ENCODE measurements around the gene ZCCHC14. TPM values are rescaled to one million over a fixed set of nuclear protein-coding genes. Genes with fewer than 3 reads are reported as not detected.

ZCCHC14 gene
- total RNA-seq, 1 experiment from 2014 or later: 33.1 TPM

- H3K27ac Mint-ChIP-seq (ENCODE audit: unreplicated experiment): no peak overlapping the region
- ChIA-PET CTCF (no interaction called here), POLR2A (no interaction called here)
- BruUV-seq (replicated peaks): no TSS peak
- peaks cover 80% of the 10 kb centered on the region for H3K36me3 Mint-ChIP-seq (ENCODE audit: insufficient read depth, unreplicated experiment)
- Histone ChIP-seq H3K9me3 (no peaks in the 10 kb centered on the region), H3K4me3 (ENCODE audit: low read depth, low read length) (no peak overlapping the region), H3K4me1 (no peaks in the 10 kb centered on the region), H3K27me3 (replicated peaks; ENCODE audit: control insufficient read depth, insufficient read depth, low read length) (no peaks in the 10 kb centered on the region), H3K36me3 (ENCODE audit: control insufficient read depth, insufficient read depth, low read length) (peaks cover 5% of the 10 kb centered on the region)
- H3K4me1 Mint-ChIP-seq (ENCODE audit: low read depth, unreplicated experiment): peaks cover 9% of the 10 kb centered on the region
- H3K9me3 Mint-ChIP-seq (ENCODE audit: unreplicated experiment): no peaks in the 10 kb centered on the region
- no peak overlapping the region for H3K4me3 Mint-ChIP-seq (ENCODE audit: unreplicated experiment)
- H3K27me3 Mint-ChIP-seq (ENCODE audit: insufficient read depth, unreplicated experiment): no peaks in the 10 kb centered on the region
- DNase-seq: no peak
- no peak for TF ChIP-seq CTCF (IDR thresholded peaks at IDR 0.05; ENCODE audit: insufficient read depth in 1 of 2, low read depth in 1 of 2, low read length in 1 of 2, severe bottlenecking in 1 of 2, unreplicated experiment in 1 of 2)
- intact Hi-C loops (cut with micrococcal nuclease; ENCODE audit: unreplicated experiment): loop anchor here (10.0 kb wide), 1 partner anchor 163 kb away; no protein-coding TSS in a partner anchor
These were observed 81.2 kb downstream of the ZCCHC14 start for GRCh38 chr16:87411375-87412271.

GRCh38 chr16:87410968-87411367 is 81.9 kb downstream of the ZCCHC14 start:
- no peak overlapping the region for H3K4me3 ChIP-seq (ENCODE audit: low read depth, low read length)
- no peak for DNase-seq
- H3K4me1 Mint-ChIP-seq (ENCODE audit: low read depth, unreplicated experiment): peaks cover 9% of the 10 kb centered on the region
- no peak overlapping the region for H3K4me3 Mint-ChIP-seq (ENCODE audit: unreplicated experiment)
- BruUV-seq (replicated peaks): no TSS peak
- peaks cover 6% of the 10 kb centered on the region for H3K36me3 ChIP-seq (ENCODE audit: control insufficient read depth, insufficient read depth, low read length)
- ChIA-PET CTCF (no interaction called here), POLR2A (no interaction called here)
- H3K27me3 ChIP-seq (replicated peaks; ENCODE audit: control insufficient read depth, insufficient read depth, low read length): no peaks in the 10 kb centered on the region
- peaks cover 79% of the 10 kb centered on the region for H3K36me3 Mint-ChIP-seq (ENCODE audit: insufficient read depth, unreplicated experiment)
- no peak overlapping the region for H3K27ac Mint-ChIP-seq (ENCODE audit: unreplicated experiment)
- no peaks in the 10 kb centered on the region for H3K27me3 Mint-ChIP-seq (ENCODE audit: insufficient read depth, unreplicated experiment)
- TF ChIP-seq CTCF (IDR thresholded peaks at IDR 0.05; ENCODE audit: insufficient read depth in 1 of 2, low read depth in 1 of 2, low read length in 1 of 2, severe bottlenecking in 1 of 2, unreplicated experiment in 1 of 2): no peak
- H3K9me3 ChIP-seq: no peaks in the 10 kb centered on the region
- no peaks in the 10 kb centered on the region for H3K9me3 Mint-ChIP-seq (ENCODE audit: unreplicated experiment)
- intact Hi-C loops (cut with micrococcal nuclease; ENCODE audit: unreplicated experiment): loop anchor here (10.0 kb wide), 1 partner anchor 164 kb away; no protein-coding TSS in a partner anchor
- H3K4me1 ChIP-seq: no peaks in the 10 kb centered on the region

GRCh38 chr16:87410530-87410929 is 82.3 kb downstream of the ZCCHC14 start:
- Histone ChIP-seq H3K36me3 (ENCODE audit: control insufficient read depth, insufficient read depth, low read length) (peaks cover 6% of the 10 kb centered on the region), H3K4me3 (ENCODE audit: low read depth, low read length) (no peak overlapping the region), H3K27me3 (replicated peaks; ENCODE audit: control insufficient read depth, insufficient read depth, low read length) (no peaks in the 10 kb centered on the region), H3K9me3 (no peaks in the 10 kb centered on the region), H3K4me1 (no peaks in the 10 kb centered on the region)
- Mint-ChIP-seq H3K4me1 (ENCODE audit: low read depth, unreplicated experiment) (peaks cover 9% of the 10 kb centered on the region), H3K9me3 (ENCODE audit: unreplicated experiment) (no peaks in the 10 kb centered on the region), H3K4me3 (ENCODE audit: unreplicated experiment) (no peak overlapping the region), H3K36me3 (ENCODE audit: insufficient read depth, unreplicated experiment) (peaks cover 78% of the 10 kb centered on the region), H3K27ac (ENCODE audit: unreplicated experiment) (no peak overlapping the region), H3K27me3 (ENCODE audit: insufficient read depth, unreplicated experiment) (no peaks in the 10 kb centered on the region)
- no TSS peak for BruUV-seq (replicated peaks)
- ChIA-PET POLR2A (no interaction called here), CTCF (no interaction called here)
- TF ChIP-seq CTCF (IDR thresholded peaks at IDR 0.05; ENCODE audit: insufficient read depth in 1 of 2, low read depth in 1 of 2, low read length in 1 of 2, severe bottlenecking in 1 of 2, unreplicated experiment in 1 of 2): no peak
- intact Hi-C loops (cut with micrococcal nuclease; ENCODE audit: unreplicated experiment): loop anchor here (10.0 kb wide), 1 partner anchor 164 kb away; no protein-coding TSS in a partner anchor
- DNase-seq: no peak

All from Caco-2 (cell line).